Daoy (cell line): Measurements from ENCODE around the gene LMNA. TPM values are rescaled to one million over a fixed set of nuclear protein-coding genes. Genes with fewer than 3 reads are reported as not detected.

Experiments
- DNase-seq: peaks from one replicate; pipeline ENCODE4 v3.0.0-alpha.2; 2015; ENCODE audit warnings: low read depth
- total RNA-seq: library from RNA; depleted of rRNA; stranded (reverse); fragments of >200 nt; shearing (Covaris generic); gene quantifications from 2 replicates; pipeline ENCODE4 v1.2.3, GENCODE V29; 2014

The LMNA gene
- total RNA-seq, 1 experiment from 2014 or later: 708 TPM

DNA sequence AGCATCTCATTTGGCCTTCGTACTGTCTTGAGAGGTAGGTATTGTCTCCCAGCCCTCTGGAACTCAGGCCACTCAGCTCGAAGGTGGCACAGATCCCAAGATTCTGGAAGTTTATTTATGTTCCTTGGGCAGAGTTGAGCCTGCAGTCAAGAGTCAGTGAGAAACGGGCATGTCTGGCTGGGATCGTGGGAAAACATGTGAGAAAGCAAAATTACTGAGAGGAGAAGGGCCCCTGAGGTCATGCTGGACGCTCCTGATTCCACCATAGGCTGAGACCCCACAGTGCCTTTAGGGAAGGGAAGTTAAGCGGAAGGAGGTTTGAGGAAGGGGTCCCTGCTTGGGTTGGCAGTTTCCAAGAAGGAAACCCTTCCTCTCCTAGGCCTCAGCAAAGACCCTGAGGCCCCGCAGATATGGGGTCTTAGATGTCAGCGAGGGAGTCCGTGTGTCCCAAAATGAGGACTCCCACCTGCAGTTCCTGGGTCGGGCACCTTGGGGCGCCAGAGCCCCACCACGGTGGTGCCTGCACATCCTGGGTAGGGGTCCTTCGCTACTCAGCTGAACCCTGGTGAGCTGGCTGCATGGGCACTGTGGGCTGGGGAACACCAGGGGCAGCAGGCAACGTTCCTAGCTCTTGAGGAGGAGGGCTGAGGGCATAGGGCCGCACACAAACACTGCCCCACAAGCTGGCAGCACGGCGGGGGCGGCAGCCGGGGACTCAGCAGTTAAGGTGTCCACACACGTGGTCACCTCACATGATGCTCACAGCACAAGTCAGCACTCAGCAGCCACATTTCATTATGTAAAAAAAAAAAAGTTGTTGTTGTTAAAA, 26.6 kb downstream of the LMNA start:
- no peak for DNase-seq

DNA sequence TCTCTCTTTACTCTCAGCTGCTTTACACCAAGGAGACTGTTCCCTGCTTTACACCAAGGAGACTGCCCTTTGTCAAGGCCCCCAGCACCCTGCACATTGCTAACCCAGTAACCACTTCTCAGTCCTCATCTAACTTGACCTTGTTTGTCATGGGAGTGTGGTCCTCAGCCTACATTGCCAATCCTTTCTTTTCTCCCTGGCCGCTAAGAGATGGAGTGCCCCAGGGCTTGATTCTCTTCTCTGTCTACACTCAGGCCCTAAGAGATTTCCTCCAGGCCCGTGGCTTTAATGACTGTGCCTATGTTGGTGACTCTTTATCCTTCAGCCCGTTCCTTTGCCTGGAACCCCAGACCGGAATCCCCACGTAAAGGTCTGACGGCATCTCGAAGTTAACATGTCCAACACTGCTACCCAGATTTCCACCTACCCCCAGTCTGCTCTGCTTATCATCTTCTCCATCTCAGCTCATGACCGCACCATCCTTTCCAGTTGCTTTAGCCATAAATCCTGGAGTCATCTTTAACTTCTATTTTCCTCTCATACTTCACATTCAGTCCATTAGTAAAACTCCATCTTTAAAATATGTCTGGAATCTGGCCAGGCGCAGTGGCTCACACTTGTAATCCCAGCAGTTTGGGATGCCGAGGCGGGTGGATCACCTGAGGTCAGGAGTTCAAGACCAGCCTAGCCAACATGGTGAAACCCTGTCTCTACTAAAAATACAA, 29.4 kb downstream of the LMNA start:
- no peak for DNase-seq

DNA sequence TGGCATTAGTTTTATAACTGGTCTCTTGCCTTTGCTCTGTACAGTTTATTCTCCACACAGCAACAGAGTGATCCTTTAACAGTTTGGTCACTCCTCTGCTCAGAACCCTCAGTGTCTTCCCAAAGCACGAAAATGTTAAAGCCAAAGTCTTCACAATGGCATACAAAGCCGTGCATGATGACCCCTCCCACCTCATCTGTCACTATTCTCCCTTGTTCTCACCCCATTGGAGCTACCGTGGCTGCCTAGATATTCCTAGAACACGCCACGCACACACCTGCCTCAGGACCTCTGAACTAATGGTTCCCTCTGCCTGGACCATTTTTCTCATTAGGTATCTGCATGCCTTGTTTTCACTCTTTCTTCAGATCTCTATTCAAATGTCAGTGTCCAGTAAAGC, 30.2 kb downstream of the LMNA start:
- no peak for DNase-seq

DNA sequence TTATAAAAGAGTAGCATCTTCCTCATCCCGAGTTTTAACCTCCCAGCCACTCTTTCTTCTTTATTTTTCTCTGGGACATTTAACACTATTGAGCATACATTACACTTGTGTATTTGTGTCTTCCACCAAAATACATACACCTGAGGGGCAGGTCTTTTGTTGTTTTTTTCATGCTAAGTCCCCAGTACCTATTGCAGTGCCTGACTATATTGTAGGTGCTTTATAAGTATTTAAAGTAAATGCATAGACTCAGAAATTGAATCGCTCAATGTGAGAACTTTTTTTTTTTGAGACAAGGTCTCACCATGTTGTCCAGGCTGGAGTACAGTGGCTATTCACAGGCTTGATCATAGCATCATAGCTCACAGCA, 31.1 kb downstream of the LMNA start:
- DNase-seq: no peak

DNA sequence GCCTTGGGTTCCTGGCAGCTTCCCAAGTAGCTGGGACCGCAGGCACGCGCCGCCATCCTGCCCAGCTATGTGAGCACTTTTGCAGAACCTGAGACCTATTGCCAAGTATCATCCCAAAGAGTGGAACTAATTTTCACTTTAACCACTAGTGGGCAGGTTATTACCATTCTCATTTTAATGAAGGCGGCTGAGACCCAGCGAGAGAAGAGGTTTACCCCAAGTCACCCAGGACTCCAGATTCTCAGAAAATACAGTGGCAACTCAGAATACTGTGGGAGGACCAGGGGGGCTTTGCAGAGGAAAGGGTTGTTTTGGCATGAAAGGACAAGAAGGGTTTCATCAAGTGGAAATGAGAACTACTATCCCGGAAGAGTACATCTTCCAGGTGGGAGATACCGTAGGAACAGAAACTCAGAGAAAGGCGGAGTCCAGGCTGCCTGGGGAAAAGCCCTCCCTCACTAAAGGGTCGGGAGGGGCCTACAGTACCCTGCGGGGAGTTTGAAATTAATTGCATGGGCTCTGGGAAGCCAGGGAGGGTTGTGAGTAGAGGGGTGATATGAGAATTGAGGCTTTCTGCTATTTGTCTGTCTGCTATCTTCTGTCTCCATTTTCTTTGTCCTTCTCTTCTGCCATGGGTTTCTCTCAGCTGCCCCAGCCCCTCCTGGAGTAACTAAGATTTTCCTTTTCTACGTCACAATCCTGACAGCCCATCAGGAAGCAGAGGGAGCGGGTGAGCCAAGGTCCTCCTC, 31.7 kb downstream of the LMNA start:
- DNase-seq: peak; percentile 95

DNA sequence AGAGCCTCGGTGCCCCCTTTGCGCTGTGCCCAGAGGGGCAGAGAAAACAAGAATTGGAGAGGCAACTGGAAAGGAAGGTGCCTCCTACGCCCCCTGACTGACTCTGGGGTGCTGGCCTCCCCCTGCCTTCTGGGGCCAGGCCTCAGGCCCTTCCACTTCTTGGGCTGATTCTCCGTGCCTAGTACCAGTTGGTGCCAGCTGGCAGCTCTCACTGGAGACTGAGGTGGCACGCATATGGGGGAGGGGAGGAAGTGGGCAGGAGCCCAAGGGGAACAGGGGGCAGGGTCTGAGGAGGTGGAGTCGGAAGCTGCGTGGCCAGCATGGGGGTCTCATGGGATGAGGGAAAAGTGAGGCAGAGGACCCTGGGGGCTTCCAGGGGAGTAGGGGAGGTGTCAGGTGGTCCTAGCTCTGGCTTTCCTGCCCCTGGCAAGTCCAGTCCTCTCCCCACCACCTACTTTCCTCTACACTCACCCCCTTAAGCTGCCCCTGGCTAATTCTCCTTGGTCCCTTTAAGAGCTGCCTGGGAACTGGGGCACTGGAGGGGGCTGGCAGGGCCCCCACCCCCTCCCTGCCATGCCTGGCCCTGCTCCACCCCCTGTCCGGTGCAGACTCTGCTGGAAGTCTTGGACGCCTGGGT, 32.4 kb downstream of the LMNA start:
- DNase-seq: no peak

DNA sequence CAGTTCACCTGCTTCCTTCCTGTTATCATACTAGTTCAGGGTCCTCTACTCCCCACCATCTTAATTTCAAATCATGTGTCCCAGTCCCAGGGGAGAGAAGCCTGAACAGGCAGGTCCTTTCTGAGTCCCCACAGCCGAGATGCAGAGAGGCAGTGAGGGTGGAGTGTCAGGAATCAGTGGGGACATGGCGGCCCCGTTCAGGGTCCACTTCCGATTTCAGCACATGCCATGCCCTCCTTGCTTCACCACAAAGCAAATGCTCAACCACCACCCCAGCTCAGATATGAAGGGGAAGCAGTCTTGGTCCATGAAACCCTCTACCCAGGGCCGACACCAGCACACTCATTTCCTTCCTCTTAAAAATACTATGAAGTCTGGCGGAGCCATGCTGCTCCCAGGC, 33.7 kb downstream of the LMNA start:
- DNase-seq: no peak

DNA sequence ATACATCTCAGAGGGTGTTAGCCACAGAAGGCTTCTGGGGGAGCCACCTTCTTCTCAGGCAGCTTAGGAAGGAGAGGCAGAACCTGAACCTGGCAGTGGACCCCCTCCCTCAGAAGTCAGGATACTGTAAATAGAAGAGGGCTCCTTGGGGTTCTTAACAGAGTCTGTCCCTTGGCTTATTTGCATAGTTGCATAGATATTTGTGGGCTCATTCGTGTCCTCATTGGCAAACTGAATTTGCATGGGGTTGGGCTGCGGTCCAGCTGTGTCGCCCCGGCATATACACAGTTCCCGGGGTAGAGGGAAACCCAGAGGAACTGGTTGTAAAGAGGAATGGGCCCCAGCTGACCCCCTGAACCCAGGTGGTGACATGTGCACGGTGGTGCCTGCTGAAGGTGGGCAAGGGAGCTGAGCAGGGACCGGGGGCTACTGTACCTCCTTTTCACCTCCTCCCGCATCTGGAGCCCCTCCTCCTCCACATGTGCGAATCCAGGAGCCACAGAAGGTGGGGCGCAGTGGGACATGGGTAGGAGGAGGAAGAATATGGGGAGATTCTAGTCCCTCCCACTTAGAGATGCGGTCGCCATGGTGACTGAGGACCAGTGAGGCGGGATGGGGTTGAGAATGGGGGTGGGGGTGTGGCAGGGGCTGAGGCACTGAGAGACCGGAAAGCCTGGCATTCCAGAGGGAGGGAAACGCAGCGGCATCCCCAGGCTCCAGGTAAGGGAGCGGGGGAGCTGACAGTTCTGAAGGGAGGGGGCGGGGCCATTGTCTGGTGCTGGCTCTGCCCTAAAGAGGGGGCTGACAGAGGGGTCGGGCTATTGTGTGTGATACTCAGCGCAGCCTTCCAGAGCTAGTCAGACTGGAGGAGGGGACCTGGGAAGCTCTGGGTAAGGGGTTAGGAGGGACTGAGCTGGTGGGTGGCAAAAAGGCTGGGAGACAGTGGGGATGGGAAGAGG, 35.1 kb downstream of the LMNA start:
- no peak for DNase-seq

DNA sequence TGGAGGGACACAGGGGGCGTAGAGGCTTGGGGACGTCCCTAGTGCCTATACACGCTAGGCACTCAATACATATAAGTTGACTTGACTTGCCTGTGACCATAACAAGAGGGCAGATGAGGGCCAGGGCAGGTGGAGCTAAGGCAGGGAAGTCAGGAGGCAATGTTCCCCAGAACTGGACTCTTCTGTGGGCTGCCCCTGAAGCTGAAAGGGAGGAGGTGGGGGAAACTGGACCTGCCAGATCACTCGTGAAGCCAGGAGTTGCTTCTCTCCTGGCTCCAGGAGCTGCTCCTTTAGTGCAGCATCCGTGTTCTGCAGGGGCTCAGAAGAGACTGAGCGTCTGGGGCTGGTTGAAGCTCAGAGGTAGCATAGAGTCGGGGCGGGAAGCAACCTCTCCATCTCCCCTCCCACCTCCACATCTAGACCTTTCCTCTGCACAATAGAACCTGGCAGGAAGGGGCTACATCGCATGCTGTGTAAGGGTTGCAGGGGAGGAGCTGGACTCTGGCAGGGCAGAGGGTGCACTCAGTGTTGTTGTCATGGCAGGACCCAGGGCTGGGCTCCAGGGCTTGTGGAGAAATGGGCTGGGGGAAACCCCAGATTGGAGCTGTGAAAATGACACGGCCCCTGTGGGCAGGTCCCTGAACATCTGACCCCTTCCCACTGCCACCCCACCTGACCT, 36.0 kb downstream of the LMNA start:
- no peak for DNase-seq

DNA sequence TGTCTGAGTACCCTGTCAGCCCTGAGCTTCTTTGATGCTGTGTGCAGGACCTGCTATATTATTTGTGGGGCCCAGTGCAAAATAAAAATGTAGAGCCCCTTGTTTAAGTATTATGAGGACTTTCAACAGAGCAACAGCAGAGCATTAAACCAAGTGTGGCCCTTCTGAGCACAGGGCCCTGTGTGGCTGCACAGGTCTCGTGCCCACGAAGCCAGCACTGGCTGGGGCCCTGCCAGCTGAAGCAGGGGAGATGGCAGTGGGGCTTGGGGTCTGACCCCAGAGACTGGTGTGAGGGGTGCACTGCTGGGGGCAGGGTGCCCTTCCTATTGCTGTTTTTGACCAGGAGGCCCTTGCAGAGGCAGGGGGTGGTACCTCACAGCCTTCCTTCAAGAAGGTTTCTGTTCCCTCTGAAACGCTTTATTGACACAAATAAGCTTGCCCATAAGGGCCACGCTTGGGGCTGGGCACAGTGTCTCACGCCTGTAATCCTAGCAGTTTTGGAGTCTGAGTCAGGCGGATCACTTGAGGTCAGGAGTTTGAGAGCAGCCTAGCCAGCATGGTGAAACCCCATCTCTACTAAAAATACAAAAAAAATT, 36.7 kb downstream of the LMNA start:
- peak; percentile 72 for DNase-seq

DNA sequence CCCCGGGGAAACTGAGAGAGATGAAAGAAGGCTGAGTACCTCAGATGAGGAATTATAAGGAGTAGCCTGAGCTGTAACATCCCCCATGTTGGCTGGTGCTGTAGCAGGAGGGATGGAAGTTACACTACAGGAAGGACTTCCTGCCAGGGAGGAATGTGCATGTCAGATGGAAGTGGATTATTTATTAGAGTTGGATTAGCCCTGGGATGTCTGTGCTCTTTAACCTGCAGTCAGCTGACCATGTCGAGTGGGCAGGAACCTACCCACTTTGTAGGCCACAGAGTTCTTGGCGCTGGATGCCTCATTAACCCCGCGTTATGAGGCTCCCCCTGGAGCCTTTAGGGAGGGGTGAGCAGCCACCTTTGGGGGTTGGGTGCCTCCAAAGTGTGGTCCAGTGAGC, 38.1 kb downstream of the LMNA start:
- peak; percentile 48 for DNase-seq

DNA sequence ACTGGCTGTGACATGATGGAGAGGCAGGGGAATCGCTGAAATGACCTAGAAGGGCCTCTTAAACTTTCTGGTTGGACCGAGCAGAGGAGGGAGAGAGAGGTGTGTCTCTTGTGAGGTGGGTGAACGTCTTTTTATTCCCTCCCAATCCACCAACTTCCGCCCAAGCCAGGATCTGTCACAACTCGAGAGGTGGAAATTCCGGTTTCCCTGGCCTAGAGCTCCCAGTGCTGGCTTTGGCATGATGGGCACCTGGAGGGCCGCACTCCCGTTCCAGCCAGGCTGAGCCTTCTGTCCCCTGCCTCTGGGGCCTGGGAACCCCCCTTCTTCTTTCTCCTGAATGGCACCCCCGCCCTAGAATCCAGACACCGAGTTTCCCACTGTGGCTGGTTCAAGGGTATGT, 38.9 kb downstream of the LMNA start, which contains the start of gene SEMA4A:
TSS of gene SEMA4A (plus strand) at position 224 of the 400 bp plus-strand sequence. CDS start 994 bp downstream, outside the sequence.
- DNase-seq: no peak

DNA sequence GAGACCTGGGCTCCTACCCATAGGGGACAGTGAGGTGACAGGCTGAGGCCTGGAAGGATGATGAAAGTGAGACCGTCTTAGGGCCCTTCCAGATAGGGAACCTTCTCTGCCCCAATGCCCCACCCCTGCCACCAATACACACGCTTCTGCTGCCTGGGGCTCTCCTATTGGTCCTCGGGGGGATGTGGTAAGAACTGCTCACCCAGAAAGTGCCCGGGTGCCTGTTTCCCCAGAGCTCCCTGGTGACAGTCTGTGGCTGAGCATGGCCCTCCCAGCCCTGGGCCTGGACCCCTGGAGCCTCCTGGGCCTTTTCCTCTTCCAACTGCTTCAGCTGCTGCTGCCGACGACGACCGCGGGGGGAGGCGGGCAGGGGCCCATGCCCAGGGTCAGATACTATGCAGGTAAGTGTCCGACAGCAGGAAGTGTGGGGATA, 39.8 kb downstream of the LMNA start:
- no peak for DNase-seq

DNA sequence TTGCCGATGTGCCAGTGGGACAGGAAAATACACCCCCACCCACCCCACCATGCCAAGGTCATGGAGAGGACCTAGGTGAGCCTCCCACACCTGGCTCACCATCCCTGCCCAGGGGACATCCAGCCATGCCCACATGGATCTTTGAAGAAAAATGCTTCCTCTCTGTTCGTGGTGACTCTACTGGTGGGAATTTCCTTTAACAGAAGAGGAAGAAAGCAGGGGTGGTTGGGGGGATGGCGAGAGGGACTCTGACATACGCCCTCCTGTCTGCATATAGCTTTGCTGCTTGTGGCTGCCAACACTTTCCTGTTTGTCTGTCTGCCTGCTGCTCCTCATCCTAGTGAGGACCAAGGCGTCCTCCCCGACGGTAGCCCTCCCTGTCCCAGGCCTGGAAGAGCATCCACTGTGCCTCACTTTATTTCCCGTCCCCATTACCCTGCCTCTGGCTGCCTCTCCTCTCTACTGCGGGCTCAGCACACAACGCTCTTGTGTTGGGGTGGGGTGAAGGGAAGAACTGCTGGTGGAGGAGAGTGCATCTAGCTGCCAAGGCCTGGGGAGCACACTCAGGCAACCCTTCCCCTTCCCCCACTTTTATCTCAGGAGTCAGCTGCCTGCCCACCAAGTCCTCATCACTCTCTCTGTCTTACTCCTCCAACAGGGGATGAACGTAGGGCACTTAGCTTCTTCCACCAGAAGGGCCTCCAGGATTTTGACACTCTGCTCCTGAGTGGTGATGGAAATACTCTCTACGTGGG, 41.4 kb downstream of the LMNA start:
- DNase-seq: no peak

DNA sequence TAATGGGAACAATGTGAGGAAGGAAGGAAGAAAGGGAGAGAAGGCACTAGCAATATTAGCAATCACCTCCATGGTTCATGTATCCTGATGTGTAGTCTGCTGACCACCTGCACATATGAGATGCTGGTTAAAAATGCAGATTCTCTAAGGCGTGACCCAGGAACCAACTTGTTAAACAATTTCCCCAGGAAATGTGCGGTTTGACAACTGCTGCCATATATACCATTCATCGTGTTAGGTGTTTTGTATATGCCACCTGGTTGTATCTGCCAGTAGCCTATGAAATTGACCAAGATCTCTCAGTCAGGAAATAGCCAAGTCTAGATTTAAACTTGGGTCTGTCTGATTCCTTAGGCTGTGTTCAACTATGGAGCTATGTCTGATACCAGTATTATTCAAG, 43.0 kb downstream of the LMNA start:
- DNase-seq: no peak

DNA sequence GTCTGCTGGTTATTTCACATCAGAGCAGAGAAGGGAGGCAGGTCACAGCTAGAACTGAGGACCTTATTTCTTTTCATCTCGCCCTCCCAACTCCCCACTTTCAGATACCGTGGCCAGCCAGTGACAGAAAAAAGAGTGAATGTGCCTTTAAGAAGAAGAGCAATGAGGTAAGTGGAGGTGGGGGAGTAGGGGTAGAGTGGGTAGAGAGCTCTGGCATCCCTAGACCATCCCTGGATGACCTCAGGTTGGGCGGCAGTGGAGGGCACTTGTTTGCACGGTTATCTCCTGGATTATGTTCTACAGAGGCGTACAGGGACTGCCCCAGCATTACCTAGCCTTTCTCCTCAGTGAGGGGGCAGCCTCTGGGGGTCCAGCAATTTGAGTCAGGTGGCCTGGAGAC, 43.5 kb downstream of the LMNA start:
- no peak for DNase-seq

DNA sequence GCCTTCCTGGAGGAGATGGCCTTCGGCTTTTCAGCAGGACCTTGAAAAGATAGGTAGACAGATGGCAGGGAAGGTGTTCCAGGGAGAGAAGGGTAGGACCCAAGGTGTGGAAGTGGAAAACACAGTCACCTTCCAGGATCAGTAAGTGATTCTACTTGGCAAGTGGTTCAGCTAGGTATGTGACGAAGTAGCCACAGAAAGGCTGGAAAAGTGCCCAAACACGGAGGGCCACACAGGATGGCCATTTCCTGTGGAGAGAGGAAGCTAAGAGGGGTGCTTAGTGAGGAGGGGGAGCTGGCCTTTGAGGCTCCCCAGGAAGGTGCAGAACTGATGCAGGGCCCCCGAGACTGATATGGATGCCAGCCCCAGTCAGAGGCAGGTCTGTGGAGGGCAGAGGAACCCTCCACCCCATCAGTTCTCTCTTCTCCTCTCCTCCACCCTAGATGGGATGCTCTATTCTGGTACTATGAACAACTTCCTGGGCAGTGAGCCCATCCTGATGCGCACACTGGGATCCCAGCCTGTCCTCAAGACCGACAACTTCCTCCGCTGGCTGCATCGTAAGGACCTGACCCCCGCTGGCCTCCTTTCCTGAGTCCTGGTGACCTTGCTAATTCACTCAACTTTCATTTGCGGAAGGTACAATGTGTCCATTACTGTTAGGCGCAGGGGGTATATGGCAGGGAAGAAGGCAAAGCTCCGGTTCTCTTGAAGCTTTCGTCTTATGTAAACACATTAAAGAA, 45.7 kb downstream of the LMNA start:
- DNase-seq: no peak

DNA sequence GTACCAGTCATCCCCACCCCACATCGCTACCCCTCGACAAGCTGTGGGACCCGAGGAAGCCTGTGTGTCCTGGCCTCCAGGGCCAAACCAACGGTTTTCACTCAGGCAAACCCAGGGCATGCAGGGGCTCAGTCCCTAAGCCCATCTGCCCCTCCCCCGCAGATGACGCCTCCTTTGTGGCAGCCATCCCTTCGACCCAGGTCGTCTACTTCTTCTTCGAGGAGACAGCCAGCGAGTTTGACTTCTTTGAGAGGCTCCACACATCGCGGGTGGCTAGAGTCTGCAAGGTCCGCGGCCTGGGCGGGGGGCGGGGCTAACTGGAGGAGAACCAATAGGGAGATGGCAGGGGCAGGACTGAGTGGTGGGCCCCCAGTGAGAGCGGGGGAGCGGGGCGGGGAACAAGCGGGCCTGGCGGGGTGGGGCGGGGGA, 46.2 kb downstream of the LMNA start:
- peak; percentile 82 for DNase-seq
